Endothelial cell of umbilical vein (primary cell): Measurements from ENCODE around the gene PNPLA2. TPM values are rescaled to one million over a fixed set of nuclear protein-coding genes. Genes with fewer than 3 reads are reported as not detected.

ENCODE experiments used
- BruUV-seq: library from RNA; stranded (reverse); fragments of 400-500 nt; replicated peaks from 2 replicates; lab custom pipeline; 2021; lab: Mats Ljungman, UMichigan
- CTCF ChIA-PET: fragments of 300-600, 350-600 bp; sonication (Branson Sonifier 250); formaldehyde crosslinking; loops from one replicate; lab custom pipeline; 2021; ENCODE audit warnings: antibody characterized with exemption, inconsistent platforms; lab: Charles Lee
- POLR2A ChIA-PET: fragments of 300-600, 350-600 bp; sonication (Branson Sonifier 250); formaldehyde crosslinking; loops from one replicate; lab custom pipeline; 2021; ENCODE audit warnings: antibody characterized with exemption, inconsistent platforms; lab: Charles Lee
- DNase-seq: peaks from one replicate; pipeline ENCODE4 v3.0.0-alpha.2; 2011; ENCODE audit warnings: low read depth, low spot score
- FAIRE-seq: peaks from 2 replicates; lab custom pipeline; 2011; peaks lifted over from hg19 to GRCh38; lab: Jason Lieb, UNC
- H2AFZ ChIP-seq: 2 replicates; pipeline ENCODE4 v1.6.0; 2012; ENCODE audit warnings: low read depth, low read length, control low read depth, inconsistent platforms
- H3K27ac ChIP-seq: 2 replicates; pipeline ENCODE4 v1.5.1; 2011; ENCODE audit warnings: low read depth, mild to moderate bottlenecking, control low read depth, low read length, moderate library complexity; ENCODE audit not compliant: insufficient read depth
- H3K27me3 ChIP-seq, 2 experiments: 2 replicates each; pipeline versions ENCODE4 v1.6.0 to v1.6.1; 2011; ENCODE audit warnings: low read length in 2 of 2, mixed read lengths in 1 of 2; ENCODE audit not compliant: control insufficient read depth in 2 of 2, insufficient read depth in 2 of 2
- H3K36me3 ChIP-seq, 2 experiments: 2 replicates in 1 of 2; 3 replicates in 1 of 2; pipeline ENCODE4 v1.5.1; 2011; ENCODE audit warnings: low read length in 2 of 2, mild to moderate bottlenecking in 1 of 2, moderate library complexity in 1 of 2; ENCODE audit not compliant: control insufficient read depth in 2 of 2, insufficient read depth in 2 of 2; ENCODE audit errors: extremely low read depth in 1 of 2
- H3K4me1 ChIP-seq: 3 replicates; pipeline ENCODE4 v1.5.1; 2011; ENCODE audit warnings: mild to moderate bottlenecking, low read length; ENCODE audit not compliant: control insufficient read depth, insufficient read depth; ENCODE audit errors: extremely low read depth
- H3K4me2 ChIP-seq: 2 replicates; pipeline ENCODE4 v1.6.1; 2011; ENCODE audit warnings: low read length, control low read depth, mixed read lengths; ENCODE audit not compliant: insufficient read depth
- H3K4me3 ChIP-seq, 3 experiments: fragments of 200-600 bp in 1 of 3; sonication (generic), shearing (Covaris generic) in 1 of 3; replicated peaks in 1 of 3; 2 replicates each; pipeline ENCODE4 v1.5.1; 2011 to 2016; ENCODE audit warnings: control low read depth in 3 of 3, low read length in 3 of 3, mild to moderate bottlenecking in 2 of 3, inconsistent platforms in 1 of 3, low read depth in 1 of 3, moderate library complexity in 1 of 3; ENCODE audit not compliant: insufficient read depth in 1 of 3
- H3K79me2 ChIP-seq: 2 replicates; pipeline ENCODE4 v1.6.0; 2012; ENCODE audit warnings: low read length, inconsistent platforms; ENCODE audit not compliant: control insufficient read depth, insufficient read depth
- H3K9ac ChIP-seq: replicated peaks from 2 replicates; pipeline ENCODE3; 2011; ENCODE audit warnings: low read length, control low read depth; ENCODE audit not compliant: insufficient read depth; ENCODE audit errors: extremely low read depth
- H3K9me1 ChIP-seq: replicated peaks from 3 replicates; pipeline ENCODE4 v1.6.0; 2011; ENCODE audit warnings: mild to moderate bottlenecking, low read length; ENCODE audit not compliant: control insufficient read depth, insufficient read depth; ENCODE audit errors: extremely low read depth
- H3K9me3 ChIP-seq: replicated peaks from 2 replicates; pipeline ENCODE4 v1.5.1; 2012; ENCODE audit warnings: low read length, inconsistent platforms; ENCODE audit not compliant: control insufficient read depth, insufficient read depth
- H4K20me1 ChIP-seq: replicated peaks from 2 replicates; pipeline ENCODE3; 2011; ENCODE audit warnings: mild to moderate bottlenecking, low read length; ENCODE audit not compliant: control insufficient read depth, insufficient read depth; ENCODE audit errors: extremely low read depth
- CTCF ChIP-seq, 2 donors: IDR thresholded peaks; 1 replicate in 1 of 2; 2 replicates in 1 of 2; pipeline ENCODE4 v1.5.1; 2011; ENCODE audit warnings: low read length in 2 of 2, mild to moderate bottlenecking in 2 of 2, moderate library complexity in 2 of 2, control low read depth in 1 of 2, inconsistent platforms in 1 of 2, low read depth in 1 of 2; ENCODE audit not compliant: insufficient read depth in 1 of 2; ENCODE audit errors: extremely low read depth in 1 of 2
- EZH2 ChIP-seq: IDR thresholded peaks from 2 replicates; pipeline ENCODE4 v1.6.1; 2012; ENCODE audit warnings: borderline replicate concordance, low read depth, mild to moderate bottlenecking, moderate library complexity, low read length, inconsistent platforms; ENCODE audit not compliant: severe bottlenecking
- FOS ChIP-seq: IDR thresholded peaks from 2 replicates; pipeline ENCODE4 v1.6.1; 2011; ENCODE audit warnings: mild to moderate bottlenecking, low read length, moderate library complexity, borderline replicate concordance; ENCODE audit not compliant: insufficient read depth
- JUN ChIP-seq: IDR thresholded peaks from 2 replicates; pipeline ENCODE4 v1.6.1; 2011; ENCODE audit warnings: borderline replicate concordance, low read depth; ENCODE audit not compliant: insufficient read length, insufficient read depth
- MYC ChIP-seq: IDR thresholded peaks from one replicate; pipeline ENCODE4 v1.6.1; 2011; ENCODE audit warnings: mild to moderate bottlenecking, low read depth, low read length
- POLR2A ChIP-seq: IDR thresholded peaks from 2 replicates; pipeline ENCODE4 v1.6.1; 2012; ENCODE audit warnings: low read depth, mild to moderate bottlenecking, control low read depth, low read length
- POLR2AphosphoS5 ChIP-seq: IDR thresholded peaks from 2 replicates; pipeline ENCODE4 v1.6.1; 2012; ENCODE audit warnings: low read depth, mild to moderate bottlenecking, control low read depth, low read length, moderate library complexity; ENCODE audit not compliant: insufficient read depth
- dilution Hi-C: fragments of 300-500 bp; cut with MboI; formaldehyde crosslinking; loops from one replicate; pipeline ENCODE4 v1.15.0; 2019; ENCODE audit warnings: low sequenced_read_pairs; ENCODE audit not compliant: extremely low pct_ligation_motif_present
- intact Hi-C: fragments of 100-400 bp; cut with micrococcal nuclease; formaldehyde crosslinking; loops from one replicate; pipeline ENCODE4 v1.10.0; 2022
- polyA plus RNA-seq, 4 experiments: library from polyadenylated mRNA; depleted of rRNA in 3 of 4; stranded (reverse) in 3 of 4; unstranded in 1 of 4; fragments of >200 nt; gene quantifications; 2 replicates each; pipeline versions ENCODE4 v1.2.1 to v1.2.3, GENCODE V29; 2011 to 2012; ENCODE audit warnings: missing spikeins in 1 of 4
- total RNA-seq: library from RNA; stranded (reverse); gene quantifications from 2 replicates; pipeline ENCODE4 v1.2.3, GENCODE V29; 2021
- TF ChIP-seq, protein P1 (sequence below): IDR thresholded peaks from 2 replicates; pipeline ENCODE4 v1.6.1; 2011; ENCODE audit not compliant: insufficient read depth, insufficient read length

The PNPLA2 gene
- total and polyA plus RNA-seq, 2 donors (not counting 3 experiments of a cell fraction or from before 2014, with no cell fraction given), result 73.1 to 75.6 TPM

DNA sequence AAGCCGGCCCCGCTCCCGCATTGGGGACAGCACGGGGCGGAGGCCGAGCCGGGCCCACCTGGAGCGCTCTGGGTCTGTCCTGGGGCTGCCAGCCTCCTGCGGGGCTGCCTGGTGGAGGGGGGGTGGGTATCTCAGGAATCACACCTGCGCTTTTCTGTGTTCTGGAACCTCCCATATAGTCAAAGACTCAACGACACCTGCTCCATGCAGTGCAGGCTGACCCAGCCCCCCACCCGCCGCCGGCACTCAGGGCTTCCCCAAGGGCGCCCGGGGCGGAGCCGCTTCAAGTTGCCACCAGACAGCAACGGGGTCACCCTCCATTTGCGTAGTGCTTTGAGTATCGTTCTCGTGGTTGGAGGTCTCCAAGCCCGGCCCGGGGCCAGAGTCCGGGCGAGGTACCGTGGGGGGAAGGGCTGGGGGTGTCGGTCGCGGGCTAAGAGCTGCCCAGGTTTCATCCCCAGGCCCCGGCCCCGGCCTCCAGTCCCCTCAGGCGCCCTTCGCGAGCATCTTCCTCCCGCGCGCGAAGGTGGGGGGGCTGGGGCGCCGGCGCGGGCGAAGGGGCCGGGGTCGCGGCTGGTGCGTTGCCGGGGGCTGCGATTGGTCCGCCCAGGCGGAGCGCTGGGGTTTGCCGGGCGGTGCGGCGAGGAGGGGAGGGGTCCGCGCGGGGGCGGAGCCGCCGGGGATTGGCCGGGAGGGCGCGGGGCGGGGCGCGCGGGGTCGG lies 30.6 kb downstream of the PNPLA2 start:
- H3K79me2 ChIP-seq, result peaks cover 13% of the 10 kb centered on the region
- H3K9me3 ChIP-seq, result no peaks in the 10 kb centered on the region
- dilution Hi-C loops, result no loop called here
- no peaks in the 10 kb centered on the region for H3K36me3 ChIP-seq
- H4K20me1 ChIP-seq, result no peaks in the 10 kb centered on the region
- DNase-seq (peak; percentile 28), FAIRE-seq (no peak)
- H3K4me2 ChIP-seq, result peak overlapping the region; percentile 42
- ChIA-PET POLR2A (no interaction called here), CTCF (interaction anchor here (0.8 to 3.3 kb wide), 8 partner anchors 18 to 206 kb away, joined by 3 to 46 read pairs (median 5); no protein-coding TSS in a partner anchor)
- peaks cover 26% of the 10 kb centered on the region for H3K4me1 ChIP-seq
- H2AFZ ChIP-seq, result no peak overlapping the region
- H3K4me3 ChIP-seq, result peak overlapping the region; percentile 24 to 47 (median 37)
- H3K27me3 ChIP-seq, result no peaks in the 10 kb centered on the region
- H3K9ac ChIP-seq, result no peak overlapping the region
- no peaks in the 10 kb centered on the region for H3K9me1 ChIP-seq
- TF ChIP-seq, protein P1, sequence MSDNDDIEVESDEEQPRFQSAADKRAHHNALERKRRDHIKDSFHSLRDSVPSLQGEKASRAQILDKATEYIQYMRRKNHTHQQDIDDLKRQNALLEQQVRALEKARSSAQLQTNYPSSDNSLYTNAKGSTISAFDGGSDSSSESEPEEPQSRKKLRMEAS, result no peak
- no peak for TF ChIP-seq MYC
- no peak for TF ChIP-seq CTCF (IDR thresholded peaks at IDR 0.05; ENCODE audit: extremely low read depth in 1 of 2, insufficient read depth in 1 of 2, low read depth in 1 of 2, low read length in 2 of 2)
- no peak for TF ChIP-seq EZH2
- no peak for TF ChIP-seq POLR2AphosphoS5
- TF ChIP-seq FOS, result no peak
- no peak for TF ChIP-seq JUN
- no peak for TF ChIP-seq POLR2A
- no peak overlapping the region for H3K27ac ChIP-seq
- BruUV-seq, result no TSS peak
- intact Hi-C loops, result loop anchor here (1.0 to 5.0 kb wide), 2 partner anchors 49 to 128 kb away; no protein-coding TSS in a partner anchor
